SK-N-SH (cell line): ENCODE results near the gene NRCAM.

ENCODE experiments used
- CTCF ChIP-seq: fragments of 200-600 bp; sonication (generic); IDR thresholded peaks from 2 replicates; pipeline ENCODE4 v1.6.1; 2017; ENCODE audit warnings: antibody characterized with exemption, mild to moderate bottlenecking, moderate library complexity
- EP300 ChIP-seq, 2 experiments: IDR thresholded peaks; 2 replicates each; pipeline versions ENCODE4 v1.4.0 to v1.6.1; 2012; ENCODE audit warnings: borderline replicate concordance in 1 of 2, low read depth in 1 of 2, low read length in 1 of 2
- EZH2phosphoT487 ChIP-seq: fragments of 200-600 bp; sonication (generic); IDR thresholded peaks from 2 replicates; pipeline ENCODE4 v1.6.1; 2017; ENCODE audit warnings: low read depth, mixed run types, mild to moderate bottlenecking, antibody characterized with exemption, moderate library complexity, borderline replicate concordance
- GABPA ChIP-seq: IDR thresholded peaks from 2 replicates; pipeline ENCODE4 v1.4.0; 2012; ENCODE audit warnings: low read depth, mild to moderate bottlenecking
- SIN3A ChIP-seq: IDR thresholded peaks from 2 replicates; pipeline ENCODE4 v1.6.1; 2012; ENCODE audit warnings: low read depth, mild to moderate bottlenecking, low read length, moderate library complexity, borderline replicate concordance
- TAF1 ChIP-seq: IDR thresholded peaks from 2 replicates; pipeline ENCODE4 v1.6.1; 2012; ENCODE audit warnings: low read depth, mild to moderate bottlenecking, low read length, moderate library complexity, borderline replicate concordance
- USF1 ChIP-seq: IDR thresholded peaks from 2 replicates; pipeline ENCODE4 v1.4.0; 2012; ENCODE audit warnings: low read depth, borderline replicate concordance
- TF ChIP-seq, protein P1 (sequence below): fragments of 150-350 bp; IDR thresholded peaks from 2 replicates; pipeline ENCODE4 v1.6.1; 2016; ENCODE audit warnings: mild to moderate bottlenecking, low read depth, low read length
- TF ChIP-seq, protein P2 (sequence below): IDR thresholded peaks from 2 replicates; pipeline ENCODE4 v1.6.1; 2012; ENCODE audit warnings: mild to moderate bottlenecking, low read depth, low read length, moderate library complexity

DNA sequence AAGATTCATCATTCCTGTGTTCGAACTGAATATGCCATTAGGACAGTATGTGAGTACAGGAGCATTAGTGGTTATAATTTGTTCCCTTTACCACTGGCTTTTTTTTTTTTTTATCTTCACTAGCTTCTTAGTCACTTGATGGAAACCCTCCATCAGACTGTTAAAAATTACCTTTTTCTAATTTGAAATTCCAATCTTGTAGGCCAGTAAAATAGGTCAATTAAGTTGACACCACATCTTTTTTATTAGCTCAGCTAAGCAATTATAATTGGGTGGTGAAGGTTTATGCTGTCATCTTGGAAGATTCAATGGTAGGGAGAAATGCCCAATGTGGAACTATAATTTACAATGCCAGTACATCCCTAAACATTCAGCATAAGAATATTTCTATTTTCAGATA, 6.1 kb downstream of the NRCAM start:
- TF ChIP-seq CTCF (no peak), SIN3A (no peak), TAF1 (no peak), EP300 (IDR thresholded peaks at IDR 0.05; ENCODE audit: borderline replicate concordance in 1 of 2, low read depth in 1 of 2, low read length in 1 of 2) (no peak), GABPA (no peak), EZH2phosphoT487 (no peak), USF1 (no peak)
- TF ChIP-seq, protein P1, sequence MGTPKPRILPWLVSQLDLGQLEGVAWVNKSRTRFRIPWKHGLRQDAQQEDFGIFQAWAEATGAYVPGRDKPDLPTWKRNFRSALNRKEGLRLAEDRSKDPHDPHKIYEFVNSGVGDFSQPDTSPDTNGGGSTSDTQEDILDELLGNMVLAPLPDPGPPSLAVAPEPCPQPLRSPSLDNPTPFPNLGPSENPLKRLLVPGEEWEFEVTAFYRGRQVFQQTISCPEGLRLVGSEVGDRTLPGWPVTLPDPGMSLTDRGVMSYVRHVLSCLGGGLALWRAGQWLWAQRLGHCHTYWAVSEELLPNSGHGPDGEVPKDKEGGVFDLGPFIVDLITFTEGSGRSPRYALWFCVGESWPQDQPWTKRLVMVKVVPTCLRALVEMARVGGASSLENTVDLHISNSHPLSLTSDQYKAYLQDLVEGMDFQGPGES: no peak
- TF ChIP-seq, protein P2, sequence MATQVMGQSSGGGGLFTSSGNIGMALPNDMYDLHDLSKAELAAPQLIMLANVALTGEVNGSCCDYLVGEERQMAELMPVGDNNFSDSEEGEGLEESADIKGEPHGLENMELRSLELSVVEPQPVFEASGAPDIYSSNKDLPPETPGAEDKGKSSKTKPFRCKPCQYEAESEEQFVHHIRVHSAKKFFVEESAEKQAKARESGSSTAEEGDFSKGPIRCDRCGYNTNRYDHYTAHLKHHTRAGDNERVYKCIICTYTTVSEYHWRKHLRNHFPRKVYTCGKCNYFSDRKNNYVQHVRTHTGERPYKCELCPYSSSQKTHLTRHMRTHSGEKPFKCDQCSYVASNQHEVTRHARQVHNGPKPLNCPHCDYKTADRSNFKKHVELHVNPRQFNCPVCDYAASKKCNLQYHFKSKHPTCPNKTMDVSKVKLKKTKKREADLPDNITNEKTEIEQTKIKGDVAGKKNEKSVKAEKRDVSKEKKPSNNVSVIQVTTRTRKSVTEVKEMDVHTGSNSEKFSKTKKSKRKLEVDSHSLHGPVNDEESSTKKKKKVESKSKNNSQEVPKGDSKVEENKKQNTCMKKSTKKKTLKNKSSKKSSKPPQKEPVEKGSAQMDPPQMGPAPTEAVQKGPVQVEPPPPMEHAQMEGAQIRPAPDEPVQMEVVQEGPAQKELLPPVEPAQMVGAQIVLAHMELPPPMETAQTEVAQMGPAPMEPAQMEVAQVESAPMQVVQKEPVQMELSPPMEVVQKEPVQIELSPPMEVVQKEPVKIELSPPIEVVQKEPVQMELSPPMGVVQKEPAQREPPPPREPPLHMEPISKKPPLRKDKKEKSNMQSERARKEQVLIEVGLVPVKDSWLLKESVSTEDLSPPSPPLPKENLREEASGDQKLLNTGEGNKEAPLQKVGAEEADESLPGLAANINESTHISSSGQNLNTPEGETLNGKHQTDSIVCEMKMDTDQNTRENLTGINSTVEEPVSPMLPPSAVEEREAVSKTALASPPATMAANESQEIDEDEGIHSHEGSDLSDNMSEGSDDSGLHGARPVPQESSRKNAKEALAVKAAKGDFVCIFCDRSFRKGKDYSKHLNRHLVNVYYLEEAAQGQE: no peak
